GM19025 (cell line): Measurements from ENCODE around the gene PIGR.

ENCODE experiments used
- ATAC-seq: cut with Tn5 transposase; IDR thresholded peaks from one replicate; pipeline ENCODE4 v1.9.1; 2021; ENCODE audit warnings: mild to moderate bottlenecking, low read depth, moderate library complexity; ENCODE audit not compliant: unreplicated experiment

PIGR gene

GRCh38 chr1:206912445-206913095 is 33.7 kb downstream of the PIGR start:
- ATAC-seq, result no peak

- no peak for ATAC-seq
Measured at GRCh38 chr1:206911064-206911663, 35.1 kb downstream of the PIGR start.

DNA sequence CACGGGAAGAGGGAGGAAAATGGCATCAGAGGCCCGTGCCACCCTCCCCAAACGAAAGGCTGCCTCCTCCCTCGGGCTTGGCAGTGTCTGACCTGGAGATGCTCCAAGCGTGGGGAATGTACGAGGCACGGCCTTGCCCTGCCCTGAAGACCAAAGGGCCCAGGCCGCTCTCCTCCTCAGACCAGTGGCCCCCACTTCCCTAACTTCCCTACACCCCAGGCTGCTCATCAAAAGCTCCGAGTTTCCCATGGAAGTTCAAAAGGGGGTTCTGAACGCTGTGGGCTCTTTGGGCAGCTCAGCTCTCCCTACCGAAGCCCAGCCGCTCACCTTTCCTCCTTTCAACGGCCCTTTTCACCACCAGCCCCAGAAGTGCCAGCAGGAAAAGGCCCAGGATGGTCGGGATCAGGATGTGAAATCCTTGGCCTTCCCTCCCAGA is 36.4 kb downstream of the PIGR start:
- ATAC-seq, result no peak

GRCh38 chr1:206909161-206909882 is 36.9 kb downstream of the PIGR start:
- no peak for ATAC-seq

DNA sequence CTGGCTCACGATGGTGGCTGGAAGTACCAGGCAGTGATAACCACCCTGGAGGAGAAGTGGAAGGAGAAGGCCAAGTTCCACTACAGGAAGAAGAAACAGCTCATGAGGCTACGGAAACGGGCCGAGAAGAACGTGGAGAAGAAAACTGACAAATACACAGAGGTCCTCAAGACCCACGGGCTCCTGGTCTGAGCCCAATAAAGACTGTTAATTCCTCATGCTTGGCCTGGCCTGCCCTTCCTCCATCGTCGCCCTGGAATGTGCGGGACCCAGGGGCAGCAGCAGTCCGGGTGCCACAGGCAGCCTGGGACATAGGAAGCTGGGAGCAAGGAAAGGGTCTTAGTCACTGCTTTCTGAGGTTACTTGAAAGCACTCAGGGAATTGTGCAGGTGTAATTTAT is 38.2 kb downstream of the PIGR start:
- ATAC-seq, result no peak

- no peak for ATAC-seq
Measured at GRCh38 chr1:206907304-206907991, 38.8 kb downstream of the PIGR start.

- peak; percentile 70 for ATAC-seq
Measured at GRCh38 chr1:206905295-206906164, 40.7 kb downstream of the PIGR start.

GRCh38 chr1:206904423-206905142 is 41.7 kb downstream of the PIGR start:
- ATAC-seq, result no peak

DNA sequence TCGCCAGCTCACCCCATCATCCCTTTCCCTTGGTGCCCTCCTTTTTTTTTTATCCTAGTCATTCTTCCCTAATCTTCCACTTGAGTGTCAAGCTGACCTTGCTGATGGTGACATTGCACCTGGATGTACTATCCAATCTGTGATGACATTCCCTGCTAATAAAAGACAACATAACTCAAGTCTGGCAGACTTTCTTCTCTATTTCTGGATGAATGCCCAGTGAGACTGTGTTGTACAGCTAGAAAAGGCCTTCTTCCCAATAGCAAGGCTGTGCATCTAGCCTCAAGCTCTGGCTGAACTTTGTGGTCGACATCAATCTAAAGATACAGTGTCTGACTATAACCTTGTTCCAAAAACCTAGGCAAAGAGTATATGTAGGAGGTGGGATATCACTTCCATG is 42.6 kb downstream of the PIGR start:
- no peak for ATAC-seq

- no peak for ATAC-seq
Measured at GRCh38 chr1:206902702-206903101, 43.6 kb downstream of the PIGR start.

DNA sequence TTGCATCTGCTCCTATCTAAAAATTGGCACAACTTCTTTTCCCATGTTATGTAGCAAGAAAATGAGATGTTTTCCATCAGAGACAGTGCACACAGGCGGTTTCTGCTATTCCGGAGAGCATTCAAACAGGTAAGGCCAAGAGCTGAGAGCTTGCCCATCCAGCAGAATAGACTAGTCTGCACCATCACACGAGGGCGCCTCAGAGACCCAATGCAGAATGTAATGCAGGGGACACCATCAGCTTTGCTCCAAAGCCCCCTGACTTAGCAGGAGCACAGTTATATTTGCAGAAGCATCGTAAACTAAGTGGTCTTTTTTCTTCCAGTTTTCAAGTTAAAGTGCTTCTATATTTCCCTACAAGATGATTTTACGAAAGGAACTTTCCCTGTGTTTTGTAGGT is 44.3 kb downstream of the PIGR start:
- ATAC-seq, result no peak

DNA sequence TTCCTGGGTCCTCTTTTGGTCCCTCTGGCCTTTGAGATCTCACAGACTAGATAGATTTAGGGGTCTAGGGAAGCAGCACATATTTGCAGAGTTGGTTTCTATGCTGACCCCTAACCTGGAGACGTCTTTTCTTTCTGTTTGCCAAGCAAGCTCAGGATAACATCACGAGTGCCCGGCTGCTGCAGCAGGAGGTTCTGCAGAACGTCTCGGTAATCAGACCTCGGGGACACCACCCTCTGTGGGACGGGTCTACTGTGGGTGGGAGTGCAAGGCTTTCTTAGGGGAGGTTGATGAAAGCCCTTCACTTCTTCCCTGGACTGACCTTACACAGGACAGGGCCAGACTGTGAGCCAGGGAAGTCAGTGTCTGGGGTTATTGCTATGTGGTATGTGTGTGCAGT is 46.1 kb downstream of the PIGR start:
- no peak for ATAC-seq

- no peak for ATAC-seq
Measured at GRCh38 chr1:206899717-206900116, 46.5 kb downstream of the PIGR start.

DNA sequence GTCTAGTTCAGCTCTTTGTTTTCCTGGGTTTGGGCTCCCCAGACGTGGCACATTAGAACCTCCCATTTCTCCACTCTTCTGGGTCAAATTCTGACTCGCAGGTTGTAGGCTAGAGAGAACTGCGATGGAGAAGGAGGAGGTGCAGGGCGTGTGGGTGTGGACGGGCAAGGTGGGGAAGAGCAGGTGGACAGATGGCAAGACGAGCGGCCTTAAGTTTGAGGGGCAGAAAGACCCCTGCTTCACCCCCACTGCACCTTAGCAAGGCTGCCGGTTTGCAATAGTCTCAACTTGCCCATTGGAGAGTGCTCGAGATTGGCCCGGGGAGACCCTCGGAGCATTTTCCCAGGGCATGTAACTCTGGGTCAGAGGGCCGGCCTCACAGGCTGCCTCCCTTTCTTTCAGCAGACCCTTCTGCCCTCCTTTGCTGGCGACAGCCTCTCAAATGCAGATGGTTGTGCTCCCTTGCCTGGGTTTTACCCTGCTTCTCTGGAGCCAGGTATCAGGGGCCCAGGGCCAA is 47.3 kb downstream of the PIGR start:
- ATAC-seq, result no peak

GRCh38 chr1:206898089-206898914 is 48.0 kb downstream of the PIGR start:
- no peak for ATAC-seq

DNA sequence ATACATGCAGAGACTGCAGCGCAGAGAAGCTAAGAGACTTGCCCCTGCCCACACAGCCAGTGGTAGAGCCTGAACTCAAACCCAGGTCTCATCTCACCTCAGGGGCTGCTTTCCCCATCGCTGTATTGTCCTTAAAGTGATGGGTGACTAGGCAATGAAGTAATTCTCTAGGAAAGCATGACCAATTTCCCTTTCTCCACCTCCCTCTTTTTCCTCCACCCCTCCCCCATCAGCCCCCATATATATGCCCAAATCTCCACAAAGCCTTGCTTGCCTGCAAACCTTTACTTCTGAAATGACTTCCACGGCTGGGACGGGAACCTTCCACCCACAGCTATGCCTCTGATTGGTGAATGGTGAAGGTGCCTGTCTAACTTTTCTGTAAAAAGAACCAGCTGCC is 49.1 kb downstream of the PIGR start, which contains the start of gene IL24:
TSS of gene IL24 (plus strand) at position 269 of the 400 bp plus-strand sequence. CDS start 390 bp downstream, outside the sequence.
- ATAC-seq, result no peak

GRCh38 chr1:206896261-206896660 is 50.0 kb downstream of the PIGR start:
- ATAC-seq, result no peak

- ATAC-seq, result no peak
Measured at GRCh38 chr1:206895837-206896242, 50.4 kb downstream of the PIGR start.
